PFSK-1 (cell line): ENCODE results near the gene CTNND2.

Experiments used
- FOXP2 ChIP-seq: optimal IDR thresholded peaks from 2 replicates; pipeline ENCODE3; 2011; ENCODE audit warnings: borderline replicate concordance, control low read depth, inconsistent platforms; ENCODE audit not compliant: insufficient read depth; ENCODE audit errors: extremely low read length, extremely low read depth
- POLR2AphosphoS5 ChIP-seq: IDR thresholded peaks from 2 replicates; pipeline ENCODE4 v1.6.1; 2012; ENCODE audit warnings: low read depth, mild to moderate bottlenecking, control low read depth, low read length, moderate library complexity
- SIN3A ChIP-seq: IDR thresholded peaks from 2 replicates; pipeline ENCODE4 v1.6.1; 2012; ENCODE audit warnings: mild to moderate bottlenecking, low read length, moderate library complexity, borderline replicate concordance; ENCODE audit not compliant: insufficient read depth
- TAF1 ChIP-seq: IDR thresholded peaks from 2 replicates; pipeline ENCODE4 v1.6.1; 2012; ENCODE audit warnings: low read length, control low read depth, borderline replicate concordance; ENCODE audit not compliant: insufficient read depth
- TF ChIP-seq, protein P1 (sequence below), 2 experiments: IDR thresholded peaks; 2 replicates each; pipeline versions ENCODE4 v1.6.1 to v1.8.0; 2011 to 2012; ENCODE audit warnings: low read depth in 2 of 2, low read length in 2 of 2, control low read depth in 1 of 2, inconsistent platforms in 1 of 2, mild to moderate bottlenecking in 1 of 2, moderate library complexity in 1 of 2; ENCODE audit not compliant: insufficient read depth in 1 of 2

CTNND2 gene

DNA sequence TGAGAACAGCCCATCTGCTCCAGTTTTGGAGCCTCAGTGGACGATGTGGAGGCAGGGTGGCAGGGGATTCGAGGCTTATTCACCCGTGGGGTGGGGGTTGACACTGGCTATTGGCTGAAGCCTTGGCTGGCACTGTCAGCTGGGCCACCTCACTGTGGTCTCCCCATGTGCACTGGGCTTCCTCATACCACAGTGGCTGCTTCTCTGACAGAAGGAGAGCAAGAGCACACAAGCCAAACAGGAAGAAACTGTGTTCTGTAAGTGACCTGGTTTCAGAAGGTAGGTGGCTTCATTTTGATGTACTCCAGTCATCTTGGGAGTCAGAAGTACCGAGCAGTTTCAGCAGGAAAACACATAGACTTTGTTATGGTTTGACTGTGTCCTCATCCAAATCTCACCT is 24.7 kb upstream of the CTNND2 start:
- no peak for TF ChIP-seq FOXP2
- no peak for TF ChIP-seq POLR2AphosphoS5
- TF ChIP-seq TAF1 = no peak
- TF ChIP-seq SIN3A = no peak
- TF ChIP-seq, protein P1, sequence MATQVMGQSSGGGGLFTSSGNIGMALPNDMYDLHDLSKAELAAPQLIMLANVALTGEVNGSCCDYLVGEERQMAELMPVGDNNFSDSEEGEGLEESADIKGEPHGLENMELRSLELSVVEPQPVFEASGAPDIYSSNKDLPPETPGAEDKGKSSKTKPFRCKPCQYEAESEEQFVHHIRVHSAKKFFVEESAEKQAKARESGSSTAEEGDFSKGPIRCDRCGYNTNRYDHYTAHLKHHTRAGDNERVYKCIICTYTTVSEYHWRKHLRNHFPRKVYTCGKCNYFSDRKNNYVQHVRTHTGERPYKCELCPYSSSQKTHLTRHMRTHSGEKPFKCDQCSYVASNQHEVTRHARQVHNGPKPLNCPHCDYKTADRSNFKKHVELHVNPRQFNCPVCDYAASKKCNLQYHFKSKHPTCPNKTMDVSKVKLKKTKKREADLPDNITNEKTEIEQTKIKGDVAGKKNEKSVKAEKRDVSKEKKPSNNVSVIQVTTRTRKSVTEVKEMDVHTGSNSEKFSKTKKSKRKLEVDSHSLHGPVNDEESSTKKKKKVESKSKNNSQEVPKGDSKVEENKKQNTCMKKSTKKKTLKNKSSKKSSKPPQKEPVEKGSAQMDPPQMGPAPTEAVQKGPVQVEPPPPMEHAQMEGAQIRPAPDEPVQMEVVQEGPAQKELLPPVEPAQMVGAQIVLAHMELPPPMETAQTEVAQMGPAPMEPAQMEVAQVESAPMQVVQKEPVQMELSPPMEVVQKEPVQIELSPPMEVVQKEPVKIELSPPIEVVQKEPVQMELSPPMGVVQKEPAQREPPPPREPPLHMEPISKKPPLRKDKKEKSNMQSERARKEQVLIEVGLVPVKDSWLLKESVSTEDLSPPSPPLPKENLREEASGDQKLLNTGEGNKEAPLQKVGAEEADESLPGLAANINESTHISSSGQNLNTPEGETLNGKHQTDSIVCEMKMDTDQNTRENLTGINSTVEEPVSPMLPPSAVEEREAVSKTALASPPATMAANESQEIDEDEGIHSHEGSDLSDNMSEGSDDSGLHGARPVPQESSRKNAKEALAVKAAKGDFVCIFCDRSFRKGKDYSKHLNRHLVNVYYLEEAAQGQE (IDR thresholded peaks at IDR 0.05; ENCODE audit: insufficient read depth in 1 of 2, low read depth in 2 of 2, low read length in 2 of 2) = no peak

DNA sequence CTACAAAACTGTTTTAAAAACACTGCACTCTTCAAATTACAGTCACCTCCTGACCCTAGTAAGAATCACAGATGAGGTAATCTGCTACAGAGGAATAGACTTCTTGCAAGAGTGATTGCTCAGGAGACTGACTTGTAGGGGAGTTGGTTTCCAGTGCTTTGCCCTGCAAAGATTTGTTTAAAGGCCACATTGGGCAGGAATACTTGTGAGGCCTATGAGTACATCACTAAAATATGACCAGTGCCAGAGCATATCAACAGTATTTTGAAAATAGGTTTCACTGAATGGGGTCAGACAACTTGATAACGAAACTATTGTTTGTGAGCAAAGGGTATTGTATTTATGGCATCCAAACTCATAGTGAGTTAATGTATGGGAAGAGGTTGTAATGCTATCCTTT is 21.5 kb upstream of the CTNND2 start:
- TF ChIP-seq FOXP2 (no peak), SIN3A (no peak), TAF1 (no peak), POLR2AphosphoS5 (no peak)
- TF ChIP-seq, protein P1 (IDR thresholded peaks at IDR 0.05; ENCODE audit: insufficient read depth in 1 of 2, low read depth in 2 of 2, low read length in 2 of 2) = no peak

DNA sequence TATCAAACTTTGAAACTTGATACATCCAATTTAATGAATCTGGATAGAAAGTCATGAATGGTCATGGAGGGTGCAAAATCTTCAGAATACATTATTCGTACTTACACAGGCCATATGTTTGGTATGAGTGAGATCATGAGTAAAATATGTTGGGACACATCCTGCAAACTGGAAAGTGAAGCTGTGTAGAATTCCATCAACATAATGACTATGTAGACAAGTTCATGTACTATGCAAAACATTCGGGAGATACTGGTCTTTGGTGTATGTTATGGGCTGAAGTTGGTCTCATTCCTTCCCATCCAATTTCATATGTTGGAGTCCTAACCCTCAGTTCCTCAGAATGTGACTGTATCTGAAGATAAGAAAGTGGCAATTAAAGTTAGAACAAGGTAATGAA is 18.1 kb upstream of the CTNND2 start:
- TF ChIP-seq, protein P1 (IDR thresholded peaks at IDR 0.05; ENCODE audit: insufficient read depth in 1 of 2, low read depth in 2 of 2, low read length in 2 of 2) = no peak
- TF ChIP-seq POLR2AphosphoS5 = no peak
- TF ChIP-seq SIN3A = no peak
- no peak for TF ChIP-seq FOXP2
- TF ChIP-seq TAF1 = no peak

DNA sequence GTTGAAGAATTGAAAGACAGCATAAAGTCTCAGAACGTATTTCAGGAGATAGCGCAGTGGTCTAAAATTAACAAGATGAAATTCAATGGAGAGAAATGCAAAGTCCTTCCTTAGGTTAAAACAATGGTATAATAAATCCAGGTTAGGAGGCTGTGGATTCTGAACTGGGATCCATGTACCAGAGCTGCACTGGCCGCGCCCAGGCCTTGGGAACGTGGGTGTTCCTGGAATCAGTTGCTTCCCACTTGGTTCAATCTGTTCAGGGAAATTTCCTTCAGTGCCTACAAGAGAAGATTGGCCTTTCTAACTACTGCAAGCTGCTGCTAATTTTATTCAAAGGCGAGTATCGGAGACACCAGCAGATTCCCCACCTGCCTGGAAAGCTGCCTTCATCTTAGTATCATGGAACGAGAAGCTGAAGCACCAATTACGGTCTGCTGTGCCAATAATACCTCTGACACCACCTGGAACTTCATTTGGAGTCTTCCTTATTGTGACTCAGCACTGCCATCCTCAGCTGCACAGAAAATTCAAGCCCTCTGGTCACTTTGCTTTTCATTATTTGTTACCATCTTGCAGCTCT is 14.3 kb upstream of the CTNND2 start:
- no peak for TF ChIP-seq FOXP2
- no peak for TF ChIP-seq SIN3A
- TF ChIP-seq POLR2AphosphoS5 = no peak
- TF ChIP-seq, protein P1 (IDR thresholded peaks at IDR 0.05; ENCODE audit: insufficient read depth in 1 of 2, low read depth in 2 of 2, low read length in 2 of 2) = no peak
- no peak for TF ChIP-seq TAF1
